Brain microvascular endothelial cell (primary cell): ENCODE results near the gene NEK7.
A peak's percentile ranks its signal among the peaks of the same experiment; 100 is the strongest.

Experiments used
- DNase-seq: peaks from one replicate; pipeline ENCODE4 v3.0.0-alpha.2; 2020
- H3K27ac ChIP-seq: fragments of 250-450 bp; sonication (Bioruptor Pico); 2 replicates; pipeline ENCODE4 v1.5.1; 2020; ENCODE audit warnings: mild to moderate bottlenecking, moderate library complexity
- H3K27me3 ChIP-seq: fragments of 250-450 bp; sonication (Bioruptor Pico); replicated peaks from 2 replicates; pipeline ENCODE4 v1.5.1; 2020; ENCODE audit warnings: mild to moderate bottlenecking
- H3K36me3 ChIP-seq: fragments of 250-450 bp; sonication (Bioruptor Pico); replicated peaks from 2 replicates; pipeline ENCODE4 v1.5.1; 2020; ENCODE audit warnings: mild to moderate bottlenecking
- H3K4me3 ChIP-seq: 2 replicates; pipeline ENCODE4 v1.5.1; 2011; ENCODE audit warnings: low read depth, mild to moderate bottlenecking, control low read depth, low read length, moderate library complexity
- CTCF ChIP-seq: IDR thresholded peaks from 2 replicates; pipeline ENCODE4 v1.5.1; 2011; ENCODE audit warnings: low read depth, mild to moderate bottlenecking, moderate library complexity, low read length, control low read depth, inconsistent platforms; ENCODE audit errors: missing control alignments
- in situ Hi-C: cut with HindIII; loops from 2 replicates; pipeline ENCODE4 v1.10.0; 2017; ENCODE audit warnings: low sequenced_read_pairs, low pct_ligation_motif_present

Gene NEK7

DNA sequence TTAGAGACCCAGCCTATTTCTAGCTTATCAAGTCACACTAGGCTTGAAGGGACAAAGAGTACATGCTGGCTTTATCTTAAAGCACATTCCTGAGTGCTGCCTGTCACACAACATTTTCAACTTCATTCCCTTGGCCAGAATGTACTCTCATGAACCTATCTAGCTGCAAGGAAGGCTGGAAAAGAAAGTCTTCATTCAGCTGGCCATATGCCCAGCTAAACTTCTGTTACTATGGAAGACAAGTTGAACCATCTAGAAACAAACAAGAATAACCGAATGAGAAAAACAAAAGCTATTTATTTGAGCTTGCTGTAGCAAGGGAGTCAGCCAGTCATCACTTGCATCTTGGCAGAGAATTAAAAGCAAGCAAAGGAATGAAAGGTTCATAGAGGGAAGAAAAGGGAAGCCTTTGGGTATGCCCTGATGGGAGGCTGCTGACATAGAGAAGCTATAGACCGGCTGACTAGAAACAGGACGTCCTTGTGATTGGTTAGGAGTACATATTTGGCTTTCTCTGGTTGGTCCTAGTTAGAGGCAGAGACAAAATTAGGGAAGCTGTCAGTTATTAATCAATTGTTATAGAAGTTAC is 108.4 kb downstream of the NEK7 start:
- in situ Hi-C loops, result no loop called here
- peak overlapping the region; percentile 70 for H3K27ac ChIP-seq

DNA sequence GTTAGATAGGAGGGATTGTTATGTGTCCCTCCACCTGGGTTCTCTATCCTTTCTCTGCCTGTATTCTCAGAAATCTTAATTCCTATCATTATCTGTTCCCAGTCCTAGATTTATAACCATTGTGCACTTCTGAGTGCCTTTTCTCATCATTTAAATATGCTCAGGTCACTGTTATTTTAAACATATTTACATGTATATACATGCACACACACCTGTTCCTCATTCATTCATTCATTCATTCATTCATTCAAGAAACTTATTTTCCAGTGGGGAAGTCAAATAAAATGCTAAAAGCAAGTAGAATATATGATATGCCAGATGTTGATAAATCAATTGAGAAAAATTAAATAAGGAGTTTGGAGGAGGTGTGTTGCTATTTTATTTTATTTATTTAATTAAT is 110.3 kb downstream of the NEK7 start:
- Histone ChIP-seq H3K4me3 (no peak overlapping the region), H3K27ac (peak overlapping the region; percentile 82), H3K36me3 (peaks cover 3% of the 10 kb centered on the region), H3K27me3 (no peaks in the 10 kb centered on the region)
- TF ChIP-seq CTCF, result no peak
- no peak for DNase-seq
- in situ Hi-C loops, result no loop called here

More for the DNA sequence above, 108.4 kb downstream of the NEK7 start:
- no peak overlapping the region for H3K4me3 ChIP-seq
- peaks cover 3% of the 10 kb centered on the region for H3K36me3 ChIP-seq
- DNase-seq, result peak; percentile 93
- no peak for TF ChIP-seq CTCF
- H3K27me3 ChIP-seq, result no peaks in the 10 kb centered on the region

DNA sequence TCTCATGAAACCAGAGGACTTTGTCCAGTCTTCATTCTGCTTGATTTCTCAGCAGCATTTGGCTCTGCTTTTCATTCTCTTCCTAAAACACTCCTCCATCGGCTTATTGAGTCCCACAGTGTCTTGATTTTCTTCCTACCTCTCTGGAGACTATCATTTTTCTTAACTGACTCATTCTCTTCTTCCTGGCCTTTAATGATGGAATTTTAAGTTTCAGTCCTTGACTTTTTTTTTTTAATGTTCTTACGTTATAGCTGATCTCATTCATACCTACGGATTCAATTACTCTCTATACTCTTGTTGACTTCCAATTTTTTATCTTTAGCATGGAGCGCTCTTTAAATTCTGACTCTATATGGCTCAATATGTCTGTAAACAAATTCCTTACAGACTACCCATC is 111.1 kb downstream of the NEK7 start:
- no peaks in the 10 kb centered on the region for H3K27me3 ChIP-seq
- peak overlapping the region; percentile 82 for H3K27ac ChIP-seq
- no peak for TF ChIP-seq CTCF
- peaks cover 3% of the 10 kb centered on the region for H3K36me3 ChIP-seq
- H3K4me3 ChIP-seq, result no peak overlapping the region
- DNase-seq, result peak; percentile 37
- in situ Hi-C loops, result no loop called here

DNA sequence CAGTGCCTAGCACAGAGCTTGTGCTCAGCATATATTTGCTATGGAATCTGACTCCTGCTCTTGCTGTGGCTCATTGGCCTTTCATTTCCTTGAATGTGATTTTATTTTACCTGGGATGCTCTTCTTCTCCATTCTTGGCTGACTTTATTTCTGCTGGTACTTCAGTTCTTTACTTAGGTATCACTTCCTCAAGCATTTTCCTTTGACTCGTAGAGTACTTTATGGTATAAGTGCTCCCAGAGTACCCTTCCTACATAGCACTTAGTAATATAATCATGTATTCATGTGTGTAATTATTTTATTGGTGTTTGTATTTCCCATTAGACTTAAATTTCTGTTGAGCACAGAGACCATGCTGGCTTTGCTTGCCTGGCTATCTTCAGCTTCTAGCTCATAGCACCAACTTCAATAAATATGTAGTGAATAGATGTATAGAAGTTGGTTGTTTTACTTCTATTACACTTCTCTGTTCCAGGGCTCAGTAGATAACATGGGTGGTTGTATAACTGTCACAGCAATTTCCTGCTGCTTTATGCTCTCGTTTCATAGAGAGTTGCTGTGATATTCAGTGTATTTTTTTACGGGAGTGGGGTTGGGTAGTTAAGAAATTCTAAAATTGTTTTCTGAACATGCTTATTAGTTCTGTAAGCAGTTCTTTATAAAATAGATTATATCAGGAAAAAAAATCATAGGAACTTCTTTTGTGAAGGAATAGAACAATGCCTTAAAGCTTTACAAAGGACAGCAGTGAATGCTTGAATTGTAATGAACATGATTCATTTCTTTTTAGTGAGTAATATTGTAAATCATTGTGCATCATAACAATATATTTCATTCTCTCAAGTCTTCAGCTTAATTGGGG is 112.2 kb downstream of the NEK7 start:
- Histone ChIP-seq H3K27ac (peak overlapping the region; percentile 82), H3K36me3 (peaks cover 3% of the 10 kb centered on the region), H3K4me3 (no peak overlapping the region), H3K27me3 (no peaks in the 10 kb centered on the region)
- TF ChIP-seq CTCF, result no peak
- no peak for DNase-seq
- in situ Hi-C loops, result no loop called here

GRCh38 chr1:198269646-198269940 is 112.8 kb downstream of the NEK7 start:
- Histone ChIP-seq H3K36me3 (peaks cover 3% of the 10 kb centered on the region), H3K27me3 (no peaks in the 10 kb centered on the region), H3K27ac (peak overlapping the region; percentile 82), H3K4me3 (no peak overlapping the region)
- DNase-seq, result no peak
- TF ChIP-seq CTCF, result no peak
- in situ Hi-C loops, result no loop called here
